ENCODE measurements around the gene HMX1. TPM values are rescaled to one million over a fixed set of nuclear protein-coding genes. Genes with fewer than 3 reads are reported as not detected.

Gene HMX1
- total RNA-seq, 1 donor from 2014 or later, result not detected

- no peak for DNase-seq (ENCODE audit: extremely low read depth, low read depth, low spot score)
These were observed 2.4 kb downstream of the HMX1 start for GRCh38 chr4:8869002-8869897.

- no peak for DNase-seq (ENCODE audit: extremely low read depth, low read depth, low spot score)
These were observed 3.2 kb downstream of the HMX1 start for GRCh38 chr4:8868321-8869001.

GRCh38 chr4:8867624-8868320 lies 3.9 kb downstream of the HMX1 start:
- no peak for DNase-seq (ENCODE audit: extremely low read depth, low read depth, low spot score)

- no peak for DNase-seq (ENCODE audit: extremely low read depth, low read depth, low spot score)
These were observed 4.6 kb downstream of the HMX1 start for GRCh38 chr4:8866828-8867623.

GRCh38 chr4:8866421-8866820 lies 5.2 kb downstream of the HMX1 start:
- DNase-seq (ENCODE audit: extremely low read depth, low read depth, low spot score), result no peak

GRCh38 chr4:8865681-8866310 lies 5.8 kb downstream of the HMX1 start:
- DNase-seq (ENCODE audit: extremely low read depth, low read depth, low spot score), result no peak

- DNase-seq (ENCODE audit: extremely low read depth, low read depth, low spot score), result no peak
These were observed 6.5 kb downstream of the HMX1 start for GRCh38 chr4:8864912-8865680.

- DNase-seq (ENCODE audit: extremely low read depth, low read depth, low spot score), result no peak
These were observed 7.7 kb downstream of the HMX1 start for GRCh38 chr4:8863686-8864682.

GRCh38 chr4:8862800-8863685 lies 8.6 kb downstream of the HMX1 start:
- no peak for DNase-seq (ENCODE audit: extremely low read depth, low read depth, low spot score)

GRCh38 chr4:8862334-8862733 lies 9.3 kb downstream of the HMX1 start:
- DNase-seq (ENCODE audit: extremely low read depth, low read depth, low spot score), result no peak

- DNase-seq (ENCODE audit: extremely low read depth, low read depth, low spot score), result no peak
These were observed 9.9 kb downstream of the HMX1 start for GRCh38 chr4:8861576-8862295.

- no peak for DNase-seq (ENCODE audit: extremely low read depth, low read depth, low spot score)
These were observed 10.6 kb downstream of the HMX1 start for GRCh38 chr4:8860892-8861575.

GRCh38 chr4:8860096-8860891 lies 11.3 kb downstream of the HMX1 start:
- no peak for DNase-seq (ENCODE audit: extremely low read depth, low read depth, low spot score)

- no peak for DNase-seq (ENCODE audit: extremely low read depth, low read depth, low spot score)
These were observed 12.0 kb downstream of the HMX1 start for GRCh38 chr4:8859550-8860095.

- no peak for DNase-seq (ENCODE audit: extremely low read depth, low read depth, low spot score)
These were observed 12.9 kb downstream of the HMX1 start for GRCh38 chr4:8858701-8859210.
